GM21390 (cell line): ENCODE measurements around the gene BCL2L14.

Experiments used
- ATAC-seq: cut with Tn5 transposase; IDR thresholded peaks from one replicate; pipeline ENCODE4 v1.9.1; 2021; ENCODE audit not compliant: unreplicated experiment

Gene BCL2L14

GRCh38 chr12:12070674-12071656, at the start of gene BCL2L14:
Gene BCL2L14 (plus strand): TSS chr12:12070939. CDS start chr12:12079306, 8,367 bp downstream.
- peak; percentile 62 for ATAC-seq

GRCh38 chr12:12022306-12022936, 48.3 kb upstream of the BCL2L14 start:
- no peak for ATAC-seq

- no peak for ATAC-seq
These were observed 47.3 kb upstream of the BCL2L14 start for GRCh38 chr12:12023456-12023855.

- peak; percentile 87 for ATAC-seq
These were observed 45.6 kb upstream of the BCL2L14 start for GRCh38 chr12:12024911-12025682.

GRCh38 chr12:12025799-12026386, 44.8 kb upstream of the BCL2L14 start:
- no peak for ATAC-seq

- ATAC-seq = no peak
These were observed 41.9 kb upstream of the BCL2L14 start for GRCh38 chr12:12028668-12029402.

- ATAC-seq = no peak
These were observed 41.1 kb upstream of the BCL2L14 start for GRCh38 chr12:12029653-12030052.

- no peak for ATAC-seq
These were observed 38.4 kb upstream of the BCL2L14 start for GRCh38 chr12:12032260-12032791.

GRCh38 chr12:12032851-12033797, 37.6 kb upstream of the BCL2L14 start:
- no peak for ATAC-seq

- no peak for ATAC-seq
These were observed 36.9 kb upstream of the BCL2L14 start for GRCh38 chr12:12033824-12034223.

GRCh38 chr12:12034344-12034743, 36.4 kb upstream of the BCL2L14 start:
- no peak for ATAC-seq

GRCh38 chr12:12035229-12035628, 35.5 kb upstream of the BCL2L14 start:
- ATAC-seq = no peak

GRCh38 chr12:12036901-12037300, 33.8 kb upstream of the BCL2L14 start:
- ATAC-seq = no peak

GRCh38 chr12:12039897-12040296, 30.8 kb upstream of the BCL2L14 start:
- no peak for ATAC-seq

- no peak for ATAC-seq
These were observed 24.3 kb upstream of the BCL2L14 start for GRCh38 chr12:12046401-12046800.

GRCh38 chr12:12047682-12048081, 23.1 kb upstream of the BCL2L14 start:
- ATAC-seq = no peak

- no peak for ATAC-seq
These were observed 22.5 kb upstream of the BCL2L14 start for GRCh38 chr12:12048266-12048665.

GRCh38 chr12:12048714-12049113, 22.0 kb upstream of the BCL2L14 start:
- ATAC-seq = no peak

GRCh38 chr12:12051668-12052067, 19.1 kb upstream of the BCL2L14 start:
- ATAC-seq = no peak
